Endothelial cell of umbilical vein (primary cell): Measurements from ENCODE around the gene SNX33. TPM values are rescaled to one million over a fixed set of nuclear protein-coding genes. Genes with fewer than 3 reads are reported as not detected.

Experiments
- BruUV-seq: library from RNA; stranded (reverse); fragments of 400-500 nt; replicated peaks from 2 replicates; lab custom pipeline; 2021; lab: Mats Ljungman, UMichigan
- CTCF ChIA-PET: fragments of 300-600, 350-600 bp; sonication (Branson Sonifier 250); formaldehyde crosslinking; loops from one replicate; lab custom pipeline; 2021; ENCODE audit warnings: antibody characterized with exemption, inconsistent platforms; lab: Charles Lee
- POLR2A ChIA-PET: fragments of 300-600, 350-600 bp; sonication (Branson Sonifier 250); formaldehyde crosslinking; loops from one replicate; lab custom pipeline; 2021; ENCODE audit warnings: antibody characterized with exemption, inconsistent platforms; lab: Charles Lee
- DNase-seq: peaks from one replicate; pipeline ENCODE4 v3.0.0-alpha.2; 2011; ENCODE audit warnings: low read depth, low spot score
- FAIRE-seq: peaks from 2 replicates; lab custom pipeline; 2011; peaks lifted over from hg19 to GRCh38; lab: Jason Lieb, UNC
- H2AFZ ChIP-seq: 2 replicates; pipeline ENCODE4 v1.6.0; 2012; ENCODE audit warnings: low read depth, low read length, control low read depth, inconsistent platforms
- H3K27ac ChIP-seq: 2 replicates; pipeline ENCODE4 v1.5.1; 2011; ENCODE audit warnings: low read depth, mild to moderate bottlenecking, control low read depth, low read length, moderate library complexity; ENCODE audit not compliant: insufficient read depth
- H3K27me3 ChIP-seq, 2 experiments: 2 replicates each; pipeline versions ENCODE4 v1.6.0 to v1.6.1; 2011; ENCODE audit warnings: low read length in 2 of 2, mixed read lengths in 1 of 2; ENCODE audit not compliant: control insufficient read depth in 2 of 2, insufficient read depth in 2 of 2
- H3K36me3 ChIP-seq, 2 experiments: 2 replicates in 1 of 2; 3 replicates in 1 of 2; pipeline ENCODE4 v1.5.1; 2011; ENCODE audit warnings: low read length in 2 of 2, mild to moderate bottlenecking in 1 of 2, moderate library complexity in 1 of 2; ENCODE audit not compliant: control insufficient read depth in 2 of 2, insufficient read depth in 2 of 2; ENCODE audit errors: extremely low read depth in 1 of 2
- H3K4me1 ChIP-seq: 3 replicates; pipeline ENCODE4 v1.5.1; 2011; ENCODE audit warnings: mild to moderate bottlenecking, low read length; ENCODE audit not compliant: control insufficient read depth, insufficient read depth; ENCODE audit errors: extremely low read depth
- H3K4me2 ChIP-seq: 2 replicates; pipeline ENCODE4 v1.6.1; 2011; ENCODE audit warnings: low read length, control low read depth, mixed read lengths; ENCODE audit not compliant: insufficient read depth
- H3K4me3 ChIP-seq, 3 experiments: fragments of 200-600 bp in 1 of 3; sonication (generic), shearing (Covaris generic) in 1 of 3; replicated peaks in 1 of 3; 2 replicates each; pipeline ENCODE4 v1.5.1; 2011 to 2016; ENCODE audit warnings: control low read depth in 3 of 3, low read length in 3 of 3, mild to moderate bottlenecking in 2 of 3, inconsistent platforms in 1 of 3, low read depth in 1 of 3, moderate library complexity in 1 of 3; ENCODE audit not compliant: insufficient read depth in 1 of 3
- H3K79me2 ChIP-seq: 2 replicates; pipeline ENCODE4 v1.6.0; 2012; ENCODE audit warnings: low read length, inconsistent platforms; ENCODE audit not compliant: control insufficient read depth, insufficient read depth
- H3K9ac ChIP-seq: replicated peaks from 2 replicates; pipeline ENCODE3; 2011; ENCODE audit warnings: low read length, control low read depth; ENCODE audit not compliant: insufficient read depth; ENCODE audit errors: extremely low read depth
- H3K9me1 ChIP-seq: replicated peaks from 3 replicates; pipeline ENCODE4 v1.6.0; 2011; ENCODE audit warnings: mild to moderate bottlenecking, low read length; ENCODE audit not compliant: control insufficient read depth, insufficient read depth; ENCODE audit errors: extremely low read depth
- H3K9me3 ChIP-seq: replicated peaks from 2 replicates; pipeline ENCODE4 v1.5.1; 2012; ENCODE audit warnings: low read length, inconsistent platforms; ENCODE audit not compliant: control insufficient read depth, insufficient read depth
- H4K20me1 ChIP-seq: replicated peaks from 2 replicates; pipeline ENCODE3; 2011; ENCODE audit warnings: mild to moderate bottlenecking, low read length; ENCODE audit not compliant: control insufficient read depth, insufficient read depth; ENCODE audit errors: extremely low read depth
- EZH2 ChIP-seq: IDR thresholded peaks from 2 replicates; pipeline ENCODE4 v1.6.1; 2012; ENCODE audit warnings: borderline replicate concordance, low read depth, mild to moderate bottlenecking, moderate library complexity, low read length, inconsistent platforms; ENCODE audit not compliant: severe bottlenecking
- FOS ChIP-seq: IDR thresholded peaks from 2 replicates; pipeline ENCODE4 v1.6.1; 2011; ENCODE audit warnings: mild to moderate bottlenecking, low read length, moderate library complexity, borderline replicate concordance; ENCODE audit not compliant: insufficient read depth
- JUN ChIP-seq: IDR thresholded peaks from 2 replicates; pipeline ENCODE4 v1.6.1; 2011; ENCODE audit warnings: borderline replicate concordance, low read depth; ENCODE audit not compliant: insufficient read length, insufficient read depth
- MYC ChIP-seq: IDR thresholded peaks from one replicate; pipeline ENCODE4 v1.6.1; 2011; ENCODE audit warnings: mild to moderate bottlenecking, low read depth, low read length
- POLR2A ChIP-seq: IDR thresholded peaks from 2 replicates; pipeline ENCODE4 v1.6.1; 2012; ENCODE audit warnings: low read depth, mild to moderate bottlenecking, control low read depth, low read length
- POLR2AphosphoS5 ChIP-seq: IDR thresholded peaks from 2 replicates; pipeline ENCODE4 v1.6.1; 2012; ENCODE audit warnings: low read depth, mild to moderate bottlenecking, control low read depth, low read length, moderate library complexity; ENCODE audit not compliant: insufficient read depth
- dilution Hi-C: fragments of 300-500 bp; cut with MboI; formaldehyde crosslinking; loops from one replicate; pipeline ENCODE4 v1.15.0; 2019; ENCODE audit warnings: low sequenced_read_pairs; ENCODE audit not compliant: extremely low pct_ligation_motif_present
- intact Hi-C: fragments of 100-400 bp; cut with micrococcal nuclease; formaldehyde crosslinking; loops from one replicate; pipeline ENCODE4 v1.10.0; 2022
- polyA plus RNA-seq, 4 experiments: library from polyadenylated mRNA; depleted of rRNA in 3 of 4; stranded (reverse) in 3 of 4; unstranded in 1 of 4; fragments of >200 nt; gene quantifications; 2 replicates each; pipeline versions ENCODE4 v1.2.1 to v1.2.3, GENCODE V29; 2011 to 2012; ENCODE audit warnings: missing spikeins in 1 of 4
- total RNA-seq: library from RNA; stranded (reverse); gene quantifications from 2 replicates; pipeline ENCODE4 v1.2.3, GENCODE V29; 2021
- TF ChIP-seq, protein P1 (sequence below), 2 donors: IDR thresholded peaks; 1 replicate in 1 of 2; 2 replicates in 1 of 2; pipeline ENCODE4 v1.5.1; 2011; ENCODE audit warnings: low read length in 2 of 2, mild to moderate bottlenecking in 2 of 2, moderate library complexity in 2 of 2, control low read depth in 1 of 2, inconsistent platforms in 1 of 2, low read depth in 1 of 2; ENCODE audit not compliant: insufficient read depth in 1 of 2; ENCODE audit errors: extremely low read depth in 1 of 2

The SNX33 gene
- total and polyA plus RNA-seq, 2 donors (not counting 3 experiments of a cell fraction or from before 2014, with no cell fraction given), result 7.9 to 12.6 TPM

DNA sequence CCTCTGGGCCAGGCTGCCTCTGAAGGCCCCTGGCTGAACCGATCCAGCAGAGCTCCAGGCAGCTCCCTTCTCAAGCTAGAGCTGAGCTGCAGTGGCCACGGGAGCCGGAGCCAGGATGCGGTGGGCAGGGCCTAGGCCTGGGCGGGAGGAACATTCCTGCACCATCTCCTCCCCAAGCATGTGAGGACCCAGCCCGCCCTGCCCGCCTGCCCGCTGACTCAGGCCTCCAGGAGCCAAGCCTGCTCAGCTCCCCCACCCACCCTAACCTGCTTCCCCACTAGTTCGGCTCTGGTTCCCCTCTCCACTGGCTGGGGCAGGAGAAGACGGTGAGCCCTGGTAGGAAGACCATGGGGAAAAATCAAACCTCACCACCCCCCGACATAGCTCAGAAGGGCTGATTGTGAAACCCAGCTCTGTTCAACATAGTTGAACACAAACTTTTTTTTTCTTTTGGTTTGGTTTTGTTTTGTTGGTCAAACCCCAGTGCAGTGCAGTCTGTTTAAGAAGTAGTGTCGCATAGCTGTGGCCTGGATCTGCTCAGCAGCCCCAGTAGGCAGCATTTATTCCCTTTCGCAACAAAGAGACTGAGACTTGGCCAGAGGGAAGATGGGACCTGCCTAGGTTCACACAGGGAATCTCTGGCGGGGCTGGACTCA is 13.5 kb downstream of the SNX33 start:
- Histone ChIP-seq H3K36me3 (peaks cover 0 to 10% of the 10 kb centered on the region in 2 experiments), H3K9ac (no peak overlapping the region), H3K4me1 (peaks cover 5% of the 10 kb centered on the region), H3K4me2 (no peak overlapping the region), H2AFZ (no peak overlapping the region), H3K27me3 (no peaks in the 10 kb centered on the region), H3K4me3 (no peak overlapping the region), H3K9me3 (no peaks in the 10 kb centered on the region), H3K9me1 (no peaks in the 10 kb centered on the region), H3K79me2 (no peaks in the 10 kb centered on the region), H3K27ac (no peak overlapping the region), H4K20me1 (no peaks in the 10 kb centered on the region)
- TSS peak; percentile 6 for BruUV-seq
- intact Hi-C loops, result no loop called here
- dilution Hi-C loops, result no loop called here
- ChIA-PET CTCF (interaction anchor here (0.7 to 1.9 kb wide), 6 partner anchors 10 to 23 kb away, joined by 4 to 14 read pairs (median 7); partner anchors contain the start of gene SNX33), POLR2A (interaction anchor here (0.8 to 1.0 kb wide), 3 partner anchors 9 to 41 kb away, joined by 3 to 13 read pairs (median 6); partner anchors contain the start of gene IMP3)
- peak; percentile 84 for FAIRE-seq
- TF ChIP-seq FOS (no peak), POLR2A (no peak), MYC (no peak), POLR2AphosphoS5 (peak; percentile 14), JUN (no peak), EZH2 (no peak)
- TF ChIP-seq, protein P1, sequence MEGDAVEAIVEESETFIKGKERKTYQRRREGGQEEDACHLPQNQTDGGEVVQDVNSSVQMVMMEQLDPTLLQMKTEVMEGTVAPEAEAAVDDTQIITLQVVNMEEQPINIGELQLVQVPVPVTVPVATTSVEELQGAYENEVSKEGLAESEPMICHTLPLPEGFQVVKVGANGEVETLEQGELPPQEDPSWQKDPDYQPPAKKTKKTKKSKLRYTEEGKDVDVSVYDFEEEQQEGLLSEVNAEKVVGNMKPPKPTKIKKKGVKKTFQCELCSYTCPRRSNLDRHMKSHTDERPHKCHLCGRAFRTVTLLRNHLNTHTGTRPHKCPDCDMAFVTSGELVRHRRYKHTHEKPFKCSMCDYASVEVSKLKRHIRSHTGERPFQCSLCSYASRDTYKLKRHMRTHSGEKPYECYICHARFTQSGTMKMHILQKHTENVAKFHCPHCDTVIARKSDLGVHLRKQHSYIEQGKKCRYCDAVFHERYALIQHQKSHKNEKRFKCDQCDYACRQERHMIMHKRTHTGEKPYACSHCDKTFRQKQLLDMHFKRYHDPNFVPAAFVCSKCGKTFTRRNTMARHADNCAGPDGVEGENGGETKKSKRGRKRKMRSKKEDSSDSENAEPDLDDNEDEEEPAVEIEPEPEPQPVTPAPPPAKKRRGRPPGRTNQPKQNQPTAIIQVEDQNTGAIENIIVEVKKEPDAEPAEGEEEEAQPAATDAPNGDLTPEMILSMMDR (IDR thresholded peaks at IDR 0.05; ENCODE audit: extremely low read depth in 1 of 2, insufficient read depth in 1 of 2, low read depth in 1 of 2, low read length in 2 of 2), result no peak
- peak; percentile 64 for DNase-seq
